Sigmoid colon (tissue), 7 donors: ENCODE data around the gene ULK2. TPM values are rescaled to one million over a fixed set of nuclear protein-coding genes. Genes with fewer than 3 reads are reported as not detected.
A peak's percentile ranks its signal among the peaks of the same experiment; 100 is the strongest.

Source experiments
- DNase-seq: peaks from one replicate; pipeline ENCODE4 v3.0.0-alpha.2; 2019
- H3K27ac ChIP-seq, 4 donors: fragments of 200-600 bp; sonication (generic); one replicate each; pipeline ENCODE4 v1.5.1; 2016 to 2019; ENCODE audit warnings: mild to moderate bottlenecking in 1 of 4
- H3K27me3 ChIP-seq, 3 donors: fragments of 200-600 bp; sonication (generic); one replicate each; pipeline ENCODE4 v1.5.1; 2019; ENCODE audit warnings: mild to moderate bottlenecking in 1 of 3
- H3K36me3 ChIP-seq, 4 donors: fragments of 200-600 bp; sonication (generic); one replicate each; pipeline ENCODE4 v1.5.1; 2016 to 2019
- H3K4me1 ChIP-seq, 4 donors: fragments of 200-600 bp; sonication (generic); one replicate each; pipeline ENCODE4 v1.5.1; 2017 to 2019
- H3K4me3 ChIP-seq, 4 donors: fragments of 200-600 bp; sonication (generic); one replicate each; pipeline ENCODE4 v1.5.1; 2017 to 2019; ENCODE audit warnings: mild to moderate bottlenecking in 2 of 4, moderate library complexity in 1 of 4
- H3K9me3 ChIP-seq, 4 donors: fragments of 200-600 bp in 3 of 4; sonication (generic) in 3 of 4; one replicate each; pipeline versions ENCODE4 v1.5.1 to v1.6.1; 2013 to 2019
- CTCF ChIP-seq, 4 experiments: fragments of 450-650 bp in 3 of 4; fragments of 200-600 bp in 1 of 4; IDR thresholded peaks; one replicate each; pipeline ENCODE4 v1.5.1; 2016 to 2019; ENCODE audit warnings: antibody characterized with exemption in 4 of 4, mild to moderate bottlenecking in 3 of 4, moderate library complexity in 2 of 4
- EP300 ChIP-seq, 4 donors: sonication (generic); formaldehyde crosslinking; IDR thresholded peaks; one replicate each; pipeline ENCODE4 v1.6.1; 2017; ENCODE audit warnings: antibody characterized with exemption in 4 of 4
- POLR2A ChIP-seq, 2 donors: fragments of 450-650 bp; IDR thresholded peaks; one replicate each; pipeline ENCODE4 v1.6.1; 2016; ENCODE audit warnings: antibody characterized with exemption in 2 of 2, mild to moderate bottlenecking in 2 of 2, moderate library complexity in 2 of 2
- POLR2AphosphoS5 ChIP-seq, 4 donors: sonication (generic); formaldehyde crosslinking; IDR thresholded peaks; one replicate each; pipeline ENCODE4 v1.6.1; 2017; ENCODE audit warnings: antibody characterized with exemption in 4 of 4
- WGBS, 2 donors: extraction: QIAGEN DNeasy Blood & Tissue Kit; methylation state at CpG; one replicate each; pipeline ENCODE4 v1.1.7; 2013; 5-methylcytosine and 5-hydroxymethylcytosine counted together
- intact Hi-C: fragments of 100-400 bp; cut with DNase I; formaldehyde crosslinking; loops from one replicate; pipeline ENCODE4 v1.15.1; 2023
- polyA plus RNA-seq, 3 donors: library from polyadenylated mRNA; stranded (reverse); fragments of 200-250 nt; gene quantifications; one replicate each; pipeline ENCODE4 v1.2.3, GENCODE V29; 2013
- total RNA-seq, 4 donors: library from RNA; depleted of rRNA; stranded (reverse); fragments of >200 nt; gene quantifications; one replicate each; pipeline ENCODE4 v1.1.0, GENCODE V29; 2016
- donor health status: healthy with polysubstance abuse.
- donor health status: Bipolar disorder and iron deficiency.
- donor health status: healthy.

Gene ULK2
- total and polyA plus RNA-seq, 7 donors, result 2.5 to 31.3 (median 27.0) TPM

- H3K4me1 ChIP-seq, result no peaks in the 10 kb centered on the region
- no peak overlapping the region for H3K4me3 ChIP-seq
- TF ChIP-seq POLR2AphosphoS5 (IDR thresholded peaks at IDR 0.05), result no peak
- no peak for TF ChIP-seq CTCF (IDR thresholded peaks at IDR 0.05)
- TF ChIP-seq EP300 (IDR thresholded peaks at IDR 0.05), result no peak
- no peak for TF ChIP-seq POLR2A (IDR thresholded peaks at IDR 0.05)
- no peak for DNase-seq
- no peaks in the 10 kb centered on the region for H3K27me3 ChIP-seq
- no peaks in the 10 kb centered on the region for H3K9me3 ChIP-seq
- H3K27ac ChIP-seq, result no peak overlapping the region
- H3K36me3 ChIP-seq, result peaks cover 0 to 44% (median under 1%) of the 10 kb centered on the region in 4 donors
- WGBS, 2 donors, result 67 to 77% methylated on average over 2 of the region's 2 CpGs
- intact Hi-C loops, result no loop called here
These were observed 10.1 kb downstream of the ULK2 start for GRCh38 chr17:19857640-19858039.

GRCh38 chr17:19833914-19834313 lies 33.8 kb downstream of the ULK2 start:
- H3K27me3 ChIP-seq, result no peaks in the 10 kb centered on the region
- no peak overlapping the region for H3K27ac ChIP-seq
- no peak overlapping the region for H3K4me3 ChIP-seq
- no peaks in the 10 kb centered on the region for H3K4me1 ChIP-seq
- DNase-seq, result no peak
- no peaks in the 10 kb centered on the region for H3K9me3 ChIP-seq
- peaks cover 0 to 54% (median 8%) of the 10 kb centered on the region in 4 donors for H3K36me3 ChIP-seq
- intact Hi-C loops, result no loop called here
- no peak for TF ChIP-seq CTCF (IDR thresholded peaks at IDR 0.05)
- TF ChIP-seq POLR2AphosphoS5 (IDR thresholded peaks at IDR 0.05), result no peak
- TF ChIP-seq POLR2A (IDR thresholded peaks at IDR 0.05), result no peak
- TF ChIP-seq EP300 (IDR thresholded peaks at IDR 0.05), result no peak

GRCh38 chr17:19830061-19830460 lies 37.7 kb downstream of the ULK2 start:
- intact Hi-C loops, result no loop called here
- Histone ChIP-seq H3K9me3 (no peaks in the 10 kb centered on the region), H3K4me3 (no peak overlapping the region), H3K27ac (no peak overlapping the region), H3K4me1 (no peaks in the 10 kb centered on the region), H3K36me3 (peaks cover 0 to 47% (median 9%) of the 10 kb centered on the region in 4 donors), H3K27me3 (no peaks in the 10 kb centered on the region)
- 97 to 98% methylated on average over 2 of the region's 2 CpGs for WGBS, 2 donors
- no peak for DNase-seq
- TF ChIP-seq POLR2AphosphoS5 (IDR thresholded peaks at IDR 0.05), result no peak
- TF ChIP-seq POLR2A (IDR thresholded peaks at IDR 0.05), result no peak
- TF ChIP-seq EP300 (IDR thresholded peaks at IDR 0.05), result no peak
- TF ChIP-seq CTCF (IDR thresholded peaks at IDR 0.05), result no peak

GRCh38 chr17:19812407-19812806 lies 55.3 kb downstream of the ULK2 start:
- DNase-seq, result no peak
- no peak for TF ChIP-seq POLR2AphosphoS5 (IDR thresholded peaks at IDR 0.05)
- TF ChIP-seq POLR2A (IDR thresholded peaks at IDR 0.05), result no peak
- no peak for TF ChIP-seq CTCF (IDR thresholded peaks at IDR 0.05)
- TF ChIP-seq EP300 (IDR thresholded peaks at IDR 0.05), result no peak
- H3K27ac ChIP-seq, result no peak overlapping the region
- intact Hi-C loops, result no loop called here
- 91 to 93% methylated on average over 3 of the region's 3 CpGs for WGBS, 2 donors
- peaks cover 0 to 83% (median 17%) of the 10 kb centered on the region in 4 donors for H3K36me3 ChIP-seq
- H3K4me3 ChIP-seq, result no peak overlapping the region
- H3K27me3 ChIP-seq, result no peaks in the 10 kb centered on the region
- no peaks in the 10 kb centered on the region for H3K9me3 ChIP-seq
- no peaks in the 10 kb centered on the region for H3K4me1 ChIP-seq

GRCh38 chr17:19805006-19805405 lies 62.7 kb downstream of the ULK2 start:
- 70 to 81% methylated on average over 2 of the region's 2 CpGs for WGBS, 2 donors
- peak overlapping the region in 3 of 4 donors; percentile 9 to 44 (median 22) for H3K27ac ChIP-seq
- no peak overlapping the region for H3K4me3 ChIP-seq
- H3K9me3 ChIP-seq, result no peaks in the 10 kb centered on the region
- H3K36me3 ChIP-seq, result peaks cover 0 to 71% (median 11%) of the 10 kb centered on the region in 4 donors
- H3K27me3 ChIP-seq, result no peaks in the 10 kb centered on the region
- H3K4me1 ChIP-seq, result no peaks in the 10 kb centered on the region
- intact Hi-C loops, result no loop called here
- DNase-seq, result no peak
- no peak for TF ChIP-seq POLR2A (IDR thresholded peaks at IDR 0.05)
- TF ChIP-seq CTCF (IDR thresholded peaks at IDR 0.05), result no peak
- no peak for TF ChIP-seq EP300 (IDR thresholded peaks at IDR 0.05)
- TF ChIP-seq POLR2AphosphoS5 (IDR thresholded peaks at IDR 0.05), result no peak
